Psoas muscle (tissue), 8 donors: ENCODE measurements around the gene PLCXD1. TPM values are rescaled to one million over a fixed set of nuclear protein-coding genes. Genes with fewer than 3 reads are reported as not detected.

ENCODE experiments used
- ATAC-seq, 4 donors: fragments of 200-7000 bp; cut with Tn5 transposase; one replicate each; pipeline ENCODE4 v1.9.1; 2020; ENCODE audit warnings: moderate library complexity in 3 of 4, mild to moderate bottlenecking in 2 of 4
- DNase-seq, 2 donors: peaks; one replicate each; pipeline ENCODE4 v3.0.0-alpha.2; 2020
- H3K27ac ChIP-seq: fragments of 200-600 bp; one replicate; pipeline ENCODE4 v1.8.0; 2022
- H3K27me3 ChIP-seq, 3 donors: fragments of 200-600 bp in 1 of 3; one replicate each; pipeline versions ENCODE4 v1.6.1 to v1.8.0; 2013 to 2022; ENCODE audit warnings: low read length in 2 of 3, mild to moderate bottlenecking in 2 of 3, moderate library complexity in 1 of 3; ENCODE audit not compliant: insufficient read depth in 3 of 3
- H3K36me3 ChIP-seq, 2 donors: fragments of 200-600 bp in 1 of 2; one replicate each; pipeline versions ENCODE4 v1.6.1 to v1.8.0; 2013 to 2022; ENCODE audit warnings: low read depth in 1 of 2, mild to moderate bottlenecking in 1 of 2, moderate library complexity in 1 of 2; ENCODE audit not compliant: insufficient read depth in 1 of 2
- H3K4me1 ChIP-seq: fragments of 200-600 bp; one replicate; pipeline ENCODE4 v1.8.0; 2022
- H3K4me3 ChIP-seq: fragments of 200-600 bp; one replicate; pipeline ENCODE4 v1.8.0; 2022; ENCODE audit warnings: mild to moderate bottlenecking
- H3K9me3 ChIP-seq: fragments of 200-600 bp; one replicate; pipeline ENCODE4 v1.8.0; 2022
- WGBS, 3 donors: extraction: QIAGEN DNeasy Blood & Tissue Kit; methylation state at CpG; one replicate each; pipeline versions ENCODE4 v1.1.6 to v1.1.7; 2013; 5-methylcytosine and 5-hydroxymethylcytosine counted together
- intact Hi-C, 2 donors: fragments of 100-400 bp; cut with DNase I; formaldehyde crosslinking; loops; one replicate each; pipeline versions ENCODE4 v1.11.0 to v1.14.2; 2022
- polyA plus RNA-seq, 3 donors: library from polyadenylated mRNA; stranded (reverse); fragments of 200-250 nt; gene quantifications; one replicate each; pipeline ENCODE4 v1.2.3, GENCODE V29; 2013
- total RNA-seq, 4 donors: library from RNA; stranded (reverse); fragmentation: NEBNext Ultra II Directional in 2 of 4; extraction: Animal tissue kit (Norgen Biotek cat#: 25700) in 2 of 4; gene quantifications; one replicate each; pipeline versions ENCODE4 v1.2.1 to v1.2.4, GENCODE V29; 2021 to 2023
- TF ChIP-seq, protein P1 (sequence below): fragments of 200-600 bp; IDR thresholded peaks from one replicate; pipeline ENCODE4 v1.8.0; 2022; ENCODE audit warnings: antibody characterized with exemption
- donor health status: healthy with polysubstance abuse.
- donor health status: DM: no; HTN: no; CAD: no; lungs with moderate emphysema.
- donor health status: Bipolar disorder and iron deficiency.
- donor health status: healthy.
- donor health status: DM: yes; HTN: yes; CAD: no.
- donor health status: DM: no; HTN: no; CAD: no.
- donor health status: DM: no; HTN: no; CAD: no.
- donor health status: DM: yes; HTN: yes; CAD: no.

PLCXD1 gene
- total and polyA plus RNA-seq, 7 donors = 0.89 to 16.3 (median 2.3) TPM

DNA sequence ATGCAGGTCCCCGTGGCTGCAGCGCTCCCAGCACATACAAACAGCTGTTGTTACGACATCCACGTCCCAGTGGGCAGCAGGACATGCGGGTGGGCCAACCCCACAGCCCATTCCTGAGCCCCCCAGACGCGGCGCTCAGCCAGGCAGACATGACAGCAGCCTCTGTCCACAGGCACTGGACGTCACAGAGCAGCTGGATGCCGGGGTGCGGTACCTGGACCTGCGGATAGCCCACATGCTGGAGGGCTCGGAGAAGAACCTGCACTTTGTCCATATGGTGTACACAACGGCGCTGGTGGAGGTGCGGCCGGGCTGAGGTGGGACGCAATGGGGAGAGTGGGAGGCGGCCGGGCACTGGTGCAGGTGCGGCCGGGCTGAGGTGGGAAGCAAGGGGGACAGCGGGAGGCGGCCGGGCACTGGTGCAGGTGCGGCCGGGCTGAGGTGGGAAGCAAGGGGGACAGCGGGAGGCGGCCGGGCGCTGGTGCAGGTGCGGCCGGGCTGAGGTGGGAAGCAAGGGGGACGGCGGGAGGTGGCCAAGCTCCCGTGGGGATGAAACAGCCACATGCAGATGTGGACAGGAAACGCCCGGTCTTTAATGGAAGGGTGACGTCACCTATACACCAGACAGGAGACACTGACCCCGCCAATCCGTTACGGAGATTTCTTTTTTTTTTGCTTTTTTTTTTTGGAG, 9.4 kb downstream of the PLCXD1 start:
- no peak for DNase-seq
- TF ChIP-seq, protein P1, sequence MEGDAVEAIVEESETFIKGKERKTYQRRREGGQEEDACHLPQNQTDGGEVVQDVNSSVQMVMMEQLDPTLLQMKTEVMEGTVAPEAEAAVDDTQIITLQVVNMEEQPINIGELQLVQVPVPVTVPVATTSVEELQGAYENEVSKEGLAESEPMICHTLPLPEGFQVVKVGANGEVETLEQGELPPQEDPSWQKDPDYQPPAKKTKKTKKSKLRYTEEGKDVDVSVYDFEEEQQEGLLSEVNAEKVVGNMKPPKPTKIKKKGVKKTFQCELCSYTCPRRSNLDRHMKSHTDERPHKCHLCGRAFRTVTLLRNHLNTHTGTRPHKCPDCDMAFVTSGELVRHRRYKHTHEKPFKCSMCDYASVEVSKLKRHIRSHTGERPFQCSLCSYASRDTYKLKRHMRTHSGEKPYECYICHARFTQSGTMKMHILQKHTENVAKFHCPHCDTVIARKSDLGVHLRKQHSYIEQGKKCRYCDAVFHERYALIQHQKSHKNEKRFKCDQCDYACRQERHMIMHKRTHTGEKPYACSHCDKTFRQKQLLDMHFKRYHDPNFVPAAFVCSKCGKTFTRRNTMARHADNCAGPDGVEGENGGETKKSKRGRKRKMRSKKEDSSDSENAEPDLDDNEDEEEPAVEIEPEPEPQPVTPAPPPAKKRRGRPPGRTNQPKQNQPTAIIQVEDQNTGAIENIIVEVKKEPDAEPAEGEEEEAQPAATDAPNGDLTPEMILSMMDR = no peak
- no peak overlapping the region for H3K27ac ChIP-seq
- no peak for ATAC-seq
- H3K9me3 ChIP-seq = no peaks in the 10 kb centered on the region
- H3K36me3 ChIP-seq = peaks cover 0 to 60% of the 10 kb centered on the region in 2 donors
- no peak overlapping the region for H3K4me3 ChIP-seq
- intact Hi-C loops = no loop called here
- H3K27me3 ChIP-seq = no peaks in the 10 kb centered on the region
- WGBS, 3 donors = 92 to 96% (median 95%) methylated on average over 35 to 42 of the region's 42 CpGs
- H3K4me1 ChIP-seq = no peaks in the 10 kb centered on the region

DNA sequence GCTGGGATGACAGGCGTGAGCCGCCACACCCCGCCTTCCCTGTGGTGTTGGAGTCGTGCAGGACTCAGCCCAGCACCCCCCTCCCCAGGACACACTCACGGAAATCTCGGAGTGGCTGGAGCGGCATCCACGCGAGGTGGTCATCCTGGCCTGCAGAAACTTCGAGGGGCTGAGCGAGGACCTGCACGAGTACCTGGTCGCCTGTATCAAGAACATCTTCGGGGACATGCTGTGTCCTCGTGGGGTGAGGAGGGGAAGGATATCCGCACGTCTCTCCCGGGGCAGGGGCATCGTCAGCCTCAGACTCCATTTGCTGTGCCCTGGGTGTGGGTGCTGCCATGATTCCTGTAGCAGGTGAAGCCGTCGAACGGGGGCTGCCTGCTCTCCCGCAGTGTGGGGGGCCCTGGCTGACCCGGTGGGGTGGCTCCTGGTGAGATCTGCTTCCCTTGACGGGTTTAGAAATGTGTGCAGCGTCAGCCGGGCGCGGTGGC, 10.3 kb downstream of the PLCXD1 start:
- ATAC-seq = no peak
- Histone ChIP-seq H3K27me3 (no peaks in the 10 kb centered on the region), H3K36me3 (peaks cover 0 to 63% of the 10 kb centered on the region in 2 donors), H3K27ac (no peak overlapping the region), H3K9me3 (no peaks in the 10 kb centered on the region), H3K4me3 (no peak overlapping the region), H3K4me1 (no peaks in the 10 kb centered on the region)
- TF ChIP-seq, protein P1 = no peak
- DNase-seq = no peak
- 98% methylated on average over 29 of the region's 29 CpGs for WGBS, 3 donors
- intact Hi-C loops = no loop called here

DNA sequence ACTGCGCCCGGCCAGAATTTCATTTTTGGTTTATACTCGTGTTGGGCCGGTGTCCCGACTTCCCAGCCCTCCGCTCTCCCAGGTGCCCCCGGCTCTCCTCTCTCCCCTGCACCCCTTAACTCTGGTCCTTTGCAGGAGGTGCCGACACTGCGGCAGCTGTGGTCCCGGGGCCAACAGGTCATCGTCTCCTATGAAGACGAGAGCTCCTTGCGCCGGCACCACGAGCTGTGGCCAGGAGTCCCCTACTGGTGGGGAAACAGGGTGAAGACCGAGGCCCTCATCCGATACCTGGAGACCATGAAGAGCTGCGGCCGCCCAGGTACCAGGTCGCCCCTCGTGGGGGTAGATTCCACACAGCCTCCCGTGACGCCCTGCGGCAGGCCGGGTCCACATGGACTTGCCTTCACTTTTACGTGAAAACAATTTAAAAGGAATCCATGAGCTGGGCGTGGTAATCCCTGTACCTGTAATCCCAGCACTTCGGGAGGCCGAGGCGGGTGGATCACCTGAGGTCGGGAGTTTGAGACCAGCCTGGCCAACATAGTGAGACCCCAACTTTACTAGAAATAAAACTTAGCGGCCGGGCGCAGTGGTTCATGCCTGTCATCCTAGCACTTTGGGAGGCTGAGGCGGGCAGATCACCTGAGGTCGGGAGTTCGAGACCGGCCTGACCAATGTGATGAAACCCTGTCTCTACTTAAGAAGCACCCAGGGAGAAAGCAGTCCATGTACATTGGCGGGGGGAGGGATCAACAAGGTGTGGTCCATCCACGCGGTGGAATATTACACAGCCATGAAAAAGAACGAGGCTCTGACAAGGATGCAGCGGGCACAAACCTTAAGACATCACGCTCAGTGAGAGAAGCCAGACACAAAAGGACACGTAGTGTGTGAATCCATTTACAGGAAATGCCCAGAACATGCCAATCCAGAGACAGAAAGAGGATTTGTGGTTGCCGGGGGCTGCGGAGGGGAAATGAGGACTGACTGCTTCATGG, 12.0 kb downstream of the PLCXD1 start:
- TF ChIP-seq, protein P1 = no peak
- no peak overlapping the region for H3K4me3 ChIP-seq
- intact Hi-C loops = no loop called here
- no peaks in the 10 kb centered on the region for H3K27me3 ChIP-seq
- ATAC-seq (no peak), DNase-seq (no peak)
- H3K36me3 ChIP-seq = peaks cover 3 to 58% of the 10 kb centered on the region in 2 donors
- no peaks in the 10 kb centered on the region for H3K9me3 ChIP-seq
- 97 to 98% (median 98%) methylated on average over 47 of the region's 47 CpGs for WGBS, 3 donors
- H3K4me1 ChIP-seq = no peaks in the 10 kb centered on the region
- no peak overlapping the region for H3K27ac ChIP-seq

DNA sequence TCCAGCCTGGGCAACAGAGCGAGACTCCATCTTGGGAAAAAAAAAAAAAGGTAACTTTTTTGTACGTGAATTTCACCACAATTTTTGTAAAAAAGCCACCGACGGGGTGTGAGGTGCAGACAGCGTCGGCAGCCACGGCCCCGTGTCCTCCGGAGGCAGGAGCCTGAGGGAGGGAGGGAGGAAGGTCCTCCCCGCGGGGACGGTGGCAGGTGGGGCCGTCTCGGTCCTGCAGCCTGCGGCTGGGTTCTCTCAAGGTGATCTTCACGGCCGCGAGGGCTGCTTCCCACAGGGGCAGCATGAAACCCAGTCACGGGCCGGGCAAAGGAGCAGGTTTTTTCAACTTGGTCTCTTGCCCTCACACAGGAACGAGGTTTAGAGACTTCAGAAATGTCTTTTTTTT, 14.0 kb downstream of the PLCXD1 start:
- H3K27ac ChIP-seq = no peak overlapping the region
- DNase-seq = no peak
- no peaks in the 10 kb centered on the region for H3K4me1 ChIP-seq
- no peaks in the 10 kb centered on the region for H3K9me3 ChIP-seq
- H3K27me3 ChIP-seq = no peaks in the 10 kb centered on the region
- TF ChIP-seq, protein P1 = no peak
- intact Hi-C loops = no loop called here
- H3K4me3 ChIP-seq = no peak overlapping the region
- H3K36me3 ChIP-seq = peaks cover 3 to 52% of the 10 kb centered on the region in 2 donors
- 94 to 97% (median 94%) methylated on average over 17 to 21 of the region's 21 CpGs for WGBS, 3 donors
- ATAC-seq = no peak
